NAMALWA (cell line): ENCODE data around the gene ECI1.
"Not testable (repeated sequence)": the region's sequence is repeated elsewhere in the genome, so short reads cannot be mapped to it uniquely, and the experiment has no call there.

Experiments
- DNase-seq: peaks from one replicate; pipeline ENCODE4 v3.0.0-alpha.2; 2015; ENCODE audit warnings: low spot score

The ECI1 gene

GRCh38 chr16:2210386-2211365 lies 40.7 kb downstream of the ECI1 start, which contains the start of gene BRICD5:
Gene BRICD5 (minus strand): TSS chr16:2210863. CDS start chr16:2210833, 30 bp downstream.
- no peak for DNase-seq

GRCh38 chr16:2210009-2210332 lies 41.4 kb downstream of the ECI1 start:
- DNase-seq, result no peak

GRCh38 chr16:2209258-2210008 lies 42.0 kb downstream of the ECI1 start:
- no peak for DNase-seq

- no peak for DNase-seq
These were observed 42.6 kb downstream of the ECI1 start for GRCh38 chr16:2208772-2209171.

- DNase-seq, result no peak
These were observed 43.1 kb downstream of the ECI1 start for GRCh38 chr16:2208308-2208707.

- no peak for DNase-seq
These were observed 43.5 kb downstream of the ECI1 start for GRCh38 chr16:2207872-2208271.

- no peak for DNase-seq
These were observed 44.5 kb downstream of the ECI1 start for GRCh38 chr16:2206780-2207433.

- no peak for DNase-seq
These were observed 45.0 kb downstream of the ECI1 start for GRCh38 chr16:2206420-2206779.

- DNase-seq, result no peak
These were observed 45.4 kb downstream of the ECI1 start for GRCh38 chr16:2205967-2206313.

- peak; percentile 87 for DNase-seq
These were observed 46.1 kb downstream of the ECI1 start, which contains the start of gene MLST8 for GRCh38 chr16:2205104-2205966. Gene MLST8 (plus strand): TSS chr16:2205454. CDS start chr16:2206086, 632 bp downstream.

GRCh38 chr16:2204416-2205103 lies 46.8 kb downstream of the ECI1 start:
- DNase-seq, result no peak

GRCh38 chr16:2203119-2203688 lies 48.2 kb downstream of the ECI1 start:
- DNase-seq, result not testable (repeated sequence)

- DNase-seq, result no peak
These were observed 51.1 kb downstream of the ECI1 start for GRCh38 chr16:2200313-2200712.

- no peak for DNase-seq
These were observed 51.7 kb downstream of the ECI1 start for GRCh38 chr16:2199621-2200139.

GRCh38 chr16:2199095-2199494 lies 52.3 kb downstream of the ECI1 start:
- no peak for DNase-seq

GRCh38 chr16:2198283-2198682 lies 53.1 kb downstream of the ECI1 start:
- no peak for DNase-seq

- no peak for DNase-seq
These were observed 53.6 kb downstream of the ECI1 start for GRCh38 chr16:2197765-2198164.

GRCh38 chr16:2196981-2197511 lies 54.3 kb downstream of the ECI1 start:
- no peak for DNase-seq

GRCh38 chr16:2196162-2196980 lies 55.0 kb downstream of the ECI1 start, which contains the start of gene CASKIN1:
Gene CASKIN1 (minus strand): TSS chr16:2196605. CDS start chr16:2196432, 173 bp downstream.
- DNase-seq, result no peak
